Measurements from ENCODE around the gene MCMBP. TPM values are rescaled to one million over a fixed set of nuclear protein-coding genes. Genes with fewer than 3 reads are reported as not detected.
A peak's percentile ranks its signal among the peaks of the same experiment; 100 is the strongest.
"Not testable (repeated sequence)": the region's sequence is repeated elsewhere in the genome, so short reads cannot be mapped to it uniquely, and the experiment has no call there.

MCMBP gene
- polyA plus RNA-seq (ENCODE audit: insufficient read length in 4 of 4) = 10 to 100 TPM; 56.2 to 65.5 (median 58.4) TPM

DNA sequence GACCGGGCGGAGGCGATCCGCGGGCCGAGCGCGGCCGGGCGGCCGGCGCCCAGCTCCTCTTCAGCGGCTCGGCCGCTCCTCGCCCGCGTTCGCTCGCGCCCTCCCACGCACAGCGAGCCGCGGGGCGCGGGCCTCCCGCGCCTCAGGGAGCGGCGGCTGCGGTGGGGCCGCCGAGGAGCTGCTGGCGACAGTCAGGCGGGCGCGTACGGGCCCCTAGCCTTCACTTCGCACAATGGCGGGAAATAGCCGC is at the start of gene MCMBP:
TSS of gene MCMBP (minus strand) at position 234 of the 250 bp plus-strand sequence. CDS start 259 bp downstream, outside the sequence.
- no peak for DNase-seq (ENCODE audit: low read depth in 4 of 4, low spot score in 2 of 4)

DNA sequence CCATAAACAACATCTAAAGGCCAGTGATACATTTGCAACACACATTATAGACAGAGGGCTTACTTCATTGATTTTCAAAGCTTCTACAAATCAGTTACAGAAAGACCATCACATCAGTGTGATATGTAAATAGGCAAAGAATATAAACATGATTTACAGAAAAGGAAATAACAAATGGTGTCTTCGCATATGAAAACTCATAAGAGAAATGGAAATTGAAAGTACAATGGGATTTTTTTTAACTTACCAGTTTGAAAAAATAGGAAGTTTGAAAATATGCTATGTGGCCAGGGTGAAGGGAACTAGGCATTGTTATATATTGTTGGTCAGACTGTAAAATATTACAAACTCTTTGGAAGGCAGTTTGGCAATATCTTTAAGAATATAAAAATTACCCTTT is 47.2 kb upstream of the MCMBP start:
- no peak for DNase-seq (ENCODE audit: low read depth in 4 of 4, low spot score in 2 of 4)

- DNase-seq (ENCODE audit: low read depth in 4 of 4, low spot score in 2 of 4) = no peak
Measured at GRCh38 chr10:119919271-119919670, 46.6 kb upstream of the MCMBP start.

GRCh38 chr10:119917777-119918176 is 45.1 kb upstream of the MCMBP start:
- no peak for DNase-seq (ENCODE audit: low read depth in 4 of 4, low spot score in 2 of 4)

DNA sequence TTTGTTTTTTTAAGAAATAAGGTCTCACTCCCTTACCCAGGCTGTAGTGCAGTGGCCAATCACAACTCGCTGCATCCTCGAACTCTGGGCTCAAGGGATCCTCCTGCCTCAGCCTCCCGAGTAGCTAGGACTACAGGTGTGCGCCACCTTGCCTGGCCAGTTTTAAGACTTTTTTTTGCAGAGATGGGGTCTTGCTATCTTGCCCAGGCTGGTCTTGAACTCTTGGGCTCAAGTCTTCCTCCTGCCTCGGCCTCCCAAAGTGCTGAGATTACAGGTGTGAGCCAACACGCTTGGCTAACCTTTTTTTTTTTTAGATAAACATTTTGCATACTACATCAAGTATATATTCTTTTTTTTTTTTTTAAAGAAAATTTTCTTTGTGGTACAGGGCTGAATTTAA is 38.0 kb upstream of the MCMBP start:
- DNase-seq (ENCODE audit: low read depth in 4 of 4, low spot score in 2 of 4) = no peak

- DNase-seq (ENCODE audit: low read depth in 4 of 4, low spot score in 2 of 4) = no peak
Measured at GRCh38 chr10:119908166-119908565, 35.5 kb upstream of the MCMBP start.

GRCh38 chr10:119907695-119908094 is 35.1 kb upstream of the MCMBP start:
- not testable (repeated sequence) for DNase-seq (ENCODE audit: low read depth in 4 of 4, low spot score in 2 of 4)

- no peak for DNase-seq (ENCODE audit: low read depth in 4 of 4, low spot score in 2 of 4)
Measured at GRCh38 chr10:119903946-119904666, 31.5 kb upstream of the MCMBP start.

DNA sequence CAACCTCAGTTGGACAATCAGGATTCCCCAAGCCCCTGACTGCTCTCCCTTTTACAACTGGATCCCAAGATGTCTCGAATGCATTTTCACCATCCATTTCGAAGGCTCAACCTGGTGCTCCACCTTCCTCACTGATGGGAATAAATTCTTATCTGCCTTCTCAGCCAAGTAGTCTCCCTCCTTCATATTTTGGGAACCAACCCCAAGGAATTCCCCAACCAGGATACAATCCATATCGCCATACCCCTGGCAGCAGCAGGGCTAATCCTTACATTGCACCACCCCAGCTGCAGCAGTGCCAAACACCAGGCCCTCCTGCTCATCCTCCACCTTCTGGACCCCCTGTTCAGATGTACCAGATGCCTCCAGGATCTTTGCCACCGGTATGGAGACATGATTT is 25.9 kb upstream of the MCMBP start:
- DNase-seq (ENCODE audit: low read depth in 4 of 4, low spot score in 2 of 4) = no peak

GRCh38 chr10:119896937-119897770 is 24.5 kb upstream of the MCMBP start:
- DNase-seq (ENCODE audit: low read depth in 4 of 4, low spot score in 2 of 4) = no peak

DNA sequence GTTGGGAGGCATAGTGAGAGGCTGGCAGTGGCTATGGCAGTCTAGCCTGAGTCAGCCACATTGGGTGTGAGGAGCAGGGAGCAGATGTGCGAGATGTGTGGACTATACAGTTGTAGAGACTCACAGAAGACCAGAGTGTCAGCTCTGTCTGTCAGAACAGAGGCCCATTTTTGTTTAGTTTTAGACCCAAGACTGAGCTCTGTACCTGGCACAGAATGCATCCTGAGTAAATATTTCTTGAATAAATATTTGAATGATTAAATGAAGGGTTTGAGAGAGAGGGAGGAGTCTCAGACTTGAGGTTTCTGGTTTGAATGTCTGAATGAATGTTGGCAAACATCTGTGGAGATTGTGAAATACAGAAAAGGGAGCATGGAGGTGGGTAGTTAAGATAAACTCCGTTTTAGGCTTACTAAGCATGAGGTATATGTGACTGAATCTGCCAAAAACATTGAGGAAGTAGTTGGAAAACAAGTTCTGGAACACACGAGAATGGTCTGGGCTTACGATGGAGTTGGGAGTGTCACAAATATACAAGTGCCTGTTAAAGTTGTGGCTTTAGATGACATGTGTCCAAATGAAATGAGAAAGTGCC is 23.5 kb upstream of the MCMBP start:
- DNase-seq (ENCODE audit: low read depth in 4 of 4, low spot score in 2 of 4) = no peak

GRCh38 chr10:119893845-119894427 is 21.3 kb upstream of the MCMBP start:
- no peak for DNase-seq (ENCODE audit: low read depth in 4 of 4, low spot score in 2 of 4)

GRCh38 chr10:119893074-119893473 is 20.4 kb upstream of the MCMBP start:
- DNase-seq (ENCODE audit: low read depth in 4 of 4, low spot score in 2 of 4) = no peak

DNA sequence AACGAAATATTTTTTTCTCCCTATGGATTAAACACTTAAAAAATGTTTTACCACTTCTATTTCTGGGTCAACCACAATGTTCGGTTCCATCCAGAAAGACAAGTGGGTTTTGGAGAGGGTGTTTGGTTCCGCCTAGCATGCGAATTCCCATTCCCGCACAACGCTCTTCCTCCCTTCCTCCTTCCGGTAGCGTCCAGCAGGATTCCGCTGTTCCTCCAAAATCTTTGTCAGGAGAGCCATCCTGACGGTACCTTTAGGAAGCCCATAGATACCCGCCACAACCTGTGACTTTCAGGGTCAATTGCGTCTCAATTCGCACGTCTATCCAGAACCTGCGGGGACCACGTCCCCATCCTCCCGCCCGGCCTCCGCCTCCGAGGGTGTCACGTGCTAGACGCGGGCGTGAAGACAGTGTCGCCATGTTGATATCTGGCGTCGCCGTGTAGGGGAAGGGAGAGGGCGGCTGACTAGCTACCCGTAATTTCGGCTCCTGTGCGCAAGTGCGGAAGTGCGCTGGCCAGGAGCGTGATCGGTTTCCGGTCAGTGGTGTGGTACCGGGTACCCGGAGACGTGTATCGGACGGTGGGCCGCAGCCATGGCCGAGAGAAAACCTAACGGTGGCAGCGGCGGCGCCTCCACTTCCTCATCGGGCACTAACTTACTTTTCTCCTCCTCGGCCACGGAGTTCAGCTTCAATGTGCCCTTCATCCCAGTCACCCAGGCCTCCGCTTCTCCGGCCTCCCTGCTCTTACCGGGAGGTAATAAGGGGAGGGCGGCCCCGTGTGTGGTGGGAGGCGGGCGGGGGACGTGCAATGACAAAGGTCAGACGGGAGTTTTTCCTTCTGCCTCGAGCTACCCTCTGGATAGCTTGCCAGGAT is 19.8 kb upstream of the MCMBP start, which contains the start of gene SEC23IP:
TSS of gene SEC23IP (plus strand) at position 543 of the 878 bp plus-strand sequence. CDS start at position 596, 53 bp downstream.
- peak; percentile 83 to 93 (median 90) for DNase-seq (ENCODE audit: low read depth in 4 of 4, low spot score in 2 of 4)

GRCh38 chr10:119891849-119892187 is 19.2 kb upstream of the MCMBP start:
- DNase-seq (ENCODE audit: low read depth in 4 of 4, low spot score in 2 of 4) = not testable (repeated sequence)

- not testable (repeated sequence) for DNase-seq (ENCODE audit: low read depth in 4 of 4, low spot score in 2 of 4)
Measured at GRCh38 chr10:119890307-119890706, 17.7 kb upstream of the MCMBP start.

- not testable (repeated sequence) for DNase-seq (ENCODE audit: low read depth in 4 of 4, low spot score in 2 of 4)
Measured at GRCh38 chr10:119889201-119889600, 16.6 kb upstream of the MCMBP start.

DNA sequence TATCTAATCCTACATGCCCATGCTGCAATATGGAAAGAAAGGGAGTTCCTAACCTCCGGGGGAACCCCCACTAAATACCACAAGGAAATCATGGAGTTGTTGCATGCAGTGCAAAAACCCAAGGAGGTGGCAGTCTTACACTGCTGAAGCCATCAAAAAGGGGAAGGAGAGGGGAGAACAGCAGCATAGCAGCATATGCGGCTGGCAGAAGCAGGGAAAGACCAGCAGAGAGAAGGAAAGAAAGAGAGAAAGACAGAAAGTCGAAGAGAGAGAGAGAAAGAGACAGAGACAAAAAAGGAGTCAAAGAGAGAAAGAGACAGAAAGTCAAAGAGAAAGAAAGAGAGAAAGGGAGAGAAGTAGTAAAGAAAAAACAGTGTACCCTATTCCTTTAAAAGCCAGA is 16.1 kb upstream of the MCMBP start:
- DNase-seq (ENCODE audit: low read depth in 4 of 4, low spot score in 2 of 4) = not testable (repeated sequence)

- DNase-seq (ENCODE audit: low read depth in 4 of 4, low spot score in 2 of 4) = not testable (repeated sequence)
Measured at GRCh38 chr10:119886070-119886469, 13.4 kb upstream of the MCMBP start.

- not testable (repeated sequence) for DNase-seq (ENCODE audit: low read depth in 4 of 4, low spot score in 2 of 4)
Measured at GRCh38 chr10:119883901-119884611, 11.4 kb upstream of the MCMBP start.
